Liver (tissue), 9 donors: ENCODE data around the gene NR5A1. TPM values are rescaled to one million over a fixed set of nuclear protein-coding genes. Genes with fewer than 3 reads are reported as not detected.

ENCODE experiments used
- DNase-seq: peaks from one replicate; pipeline ENCODE4 v3.0.0-alpha.2; 2017; ENCODE audit warnings: low spot score
- H3K27ac ChIP-seq, 2 donors: one replicate each; pipeline ENCODE4 v1.7.0; 2013; ENCODE audit warnings: inconsistent platforms in 2 of 2, low read length in 2 of 2, control low read depth in 1 of 2, low read depth in 1 of 2, mild to moderate bottlenecking in 1 of 2
- H3K27me3 ChIP-seq, 4 donors: one replicate each; pipeline versions ENCODE4 v1.6.1 to v1.7.0; 2013; ENCODE audit warnings: low read length in 3 of 4, inconsistent platforms in 1 of 4, mild to moderate bottlenecking in 1 of 4, moderate library complexity in 1 of 4; ENCODE audit not compliant: control insufficient read depth in 4 of 4, insufficient read depth in 4 of 4
- H3K36me3 ChIP-seq, 4 donors: one replicate each; pipeline versions ENCODE4 v1.6.1 to v1.7.0; 2013; ENCODE audit warnings: low read length in 3 of 4, mild to moderate bottlenecking in 3 of 4, low read depth in 1 of 4, moderate library complexity in 1 of 4; ENCODE audit not compliant: control insufficient read depth in 4 of 4, insufficient read depth in 3 of 4
- H3K4me1 ChIP-seq, 4 donors: one replicate each; pipeline versions ENCODE4 v1.6.1 to v1.7.0; 2013; ENCODE audit warnings: low read length in 3 of 4, mild to moderate bottlenecking in 3 of 4, moderate library complexity in 1 of 4; ENCODE audit not compliant: control insufficient read depth in 4 of 4, insufficient read depth in 4 of 4
- H3K4me3 ChIP-seq, 3 donors: one replicate each; pipeline versions ENCODE4 v1.6.1 to v1.7.0; 2013; ENCODE audit warnings: low read length in 3 of 3, control low read depth in 1 of 3, low read depth in 1 of 3, mild to moderate bottlenecking in 1 of 3
- H3K9ac ChIP-seq, 2 donors: one replicate each; pipeline ENCODE4 v1.7.0; 2013; ENCODE audit warnings: low read length in 2 of 2, mild to moderate bottlenecking in 2 of 2, moderate library complexity in 2 of 2, control low read depth in 1 of 2, low read depth in 1 of 2
- H3K9me3 ChIP-seq, 4 donors: one replicate each; pipeline versions ENCODE4 v1.6.1 to v1.7.0; 2013; ENCODE audit warnings: low read length in 3 of 4; ENCODE audit not compliant: control insufficient read depth in 4 of 4
- EGR1 ChIP-seq, 2 donors: IDR thresholded peaks; 2 replicates each; pipeline ENCODE4 v1.6.1; 2016 to 2018; ENCODE audit warnings: antibody characterized with exemption in 2 of 2, low read depth in 2 of 2
- FOXA1 ChIP-seq: IDR thresholded peaks from 2 replicates; pipeline ENCODE4 v1.6.1; 2016; ENCODE audit warnings: antibody characterized with exemption
- GABPA ChIP-seq, 2 donors: IDR thresholded peaks in 1 of 2; conservative IDR thresholded peaks in 1 of 2; 2 replicates each; pipeline ENCODE4 v1.6.1; 2016; ENCODE audit warnings: antibody characterized with exemption in 2 of 2, mild to moderate bottlenecking in 1 of 2, moderate library complexity in 1 of 2
- HNF4A ChIP-seq, 2 donors: conservative IDR thresholded peaks; 2 replicates each; pipeline ENCODE4 v1.6.1; 2016; ENCODE audit warnings: antibody characterized with exemption in 2 of 2, mild to moderate bottlenecking in 2 of 2
- RAD21 ChIP-seq, 2 donors: IDR thresholded peaks; 2 replicates each; pipeline ENCODE4 v1.6.1; 2016; ENCODE audit warnings: antibody characterized with exemption in 2 of 2, mild to moderate bottlenecking in 2 of 2
- RXRA ChIP-seq, 2 donors: IDR thresholded peaks; 2 replicates each; pipeline ENCODE4 v1.6.1; 2017 to 2018; ENCODE audit warnings: antibody characterized with exemption in 2 of 2, mild to moderate bottlenecking in 1 of 2
- WGBS: extraction: QIAGEN DNeasy Blood & Tissue Kit; methylation state at CpG from one replicate; pipeline ENCODE4 v1.1.7; 2013; 5-methylcytosine and 5-hydroxymethylcytosine counted together
- polyA plus RNA-seq, 2 donors: library from polyadenylated mRNA; stranded (reverse) in 1 of 2; unstranded in 1 of 2; fragments of 200-250 nt in 1 of 2; fragments of >200 nt in 1 of 2; fragmentation: Nextera tagmentation in 1 of 2; extraction: Ambion mirVana in 1 of 2; gene quantifications; one replicate each; pipeline versions ENCODE4 v1.2.1 to v1.2.3, GENCODE V29; 2013 to 2015
- total RNA-seq, 2 donors: library from RNA; depleted of rRNA; stranded (reverse); fragments of >200 nt; gene quantifications; one replicate each; pipeline ENCODE4 v1.2.3, GENCODE V29; 2014
- TF ChIP-seq, protein P1 (sequence below): IDR thresholded peaks from 2 replicates; pipeline ENCODE4 v1.6.1; 2016; ENCODE audit warnings: antibody characterized with exemption
- TF ChIP-seq, protein P2 (sequence below): IDR thresholded peaks from 2 replicates; pipeline ENCODE4 v1.6.1; 2016; ENCODE audit warnings: antibody characterized with exemption
- TF ChIP-seq, protein P3 (sequence below): IDR thresholded peaks from 2 replicates; pipeline ENCODE4 v1.6.1; 2016; ENCODE audit warnings: antibody characterized with exemption
- TF ChIP-seq, protein P4 (sequence below): IDR thresholded peaks from 2 replicates; pipeline ENCODE4 v1.6.1; 2016; ENCODE audit warnings: antibody characterized with exemption, mild to moderate bottlenecking
- TF ChIP-seq, protein P5 (sequence below): fragments of 150-350 bp; IDR thresholded peaks from 2 replicates; pipeline ENCODE4 v1.5.1; 2017; ENCODE audit warnings: improper control_type of control experiment, low read depth, low read length; ENCODE audit not compliant: missing input control
- donor health status: healthy.
- donor health status: healthy.
- donor health status: healthy.
- donor health status: healthy.
- donor health status: healthy.

Gene NR5A1
- total and polyA plus RNA-seq, 4 donors: not detected

DNA sequence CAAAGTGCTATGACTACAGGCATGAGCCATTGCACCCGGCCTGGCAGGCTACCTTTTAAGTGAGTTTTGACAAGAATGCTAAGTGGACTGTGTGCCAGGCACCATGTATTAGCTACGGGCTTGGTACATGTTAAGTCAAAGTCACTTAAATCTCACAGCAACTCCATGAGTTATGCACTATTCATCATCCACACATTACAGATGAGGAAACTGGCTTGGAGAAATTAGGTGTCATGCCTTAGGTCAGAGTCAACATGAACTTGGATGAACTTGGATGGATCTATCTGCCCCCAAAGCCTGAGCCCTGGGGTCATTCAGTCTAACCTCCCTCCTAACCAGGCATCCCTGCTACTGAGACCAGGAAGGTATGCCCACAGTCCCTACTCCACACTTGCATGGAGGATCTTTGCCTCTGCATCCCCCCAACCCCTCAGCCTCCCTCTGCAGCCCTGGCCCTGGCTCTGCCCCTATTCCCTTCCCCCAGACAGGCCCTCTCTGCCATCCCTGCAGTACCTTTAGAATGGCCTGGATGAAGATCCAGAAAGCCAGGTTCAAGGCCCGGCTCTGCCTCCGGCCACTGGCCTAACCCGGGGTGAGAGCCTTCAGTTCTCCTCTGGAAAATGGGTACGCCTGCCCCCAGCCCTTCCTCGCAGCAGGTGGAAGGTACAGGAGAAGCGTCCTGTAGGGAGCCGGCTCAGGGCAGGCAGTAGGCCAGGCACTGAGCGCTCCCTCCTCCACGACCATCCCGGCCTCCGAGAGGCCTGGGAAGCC, 57.6 kb downstream of the NR5A1 start (continued):
- TF ChIP-seq, protein P1, sequence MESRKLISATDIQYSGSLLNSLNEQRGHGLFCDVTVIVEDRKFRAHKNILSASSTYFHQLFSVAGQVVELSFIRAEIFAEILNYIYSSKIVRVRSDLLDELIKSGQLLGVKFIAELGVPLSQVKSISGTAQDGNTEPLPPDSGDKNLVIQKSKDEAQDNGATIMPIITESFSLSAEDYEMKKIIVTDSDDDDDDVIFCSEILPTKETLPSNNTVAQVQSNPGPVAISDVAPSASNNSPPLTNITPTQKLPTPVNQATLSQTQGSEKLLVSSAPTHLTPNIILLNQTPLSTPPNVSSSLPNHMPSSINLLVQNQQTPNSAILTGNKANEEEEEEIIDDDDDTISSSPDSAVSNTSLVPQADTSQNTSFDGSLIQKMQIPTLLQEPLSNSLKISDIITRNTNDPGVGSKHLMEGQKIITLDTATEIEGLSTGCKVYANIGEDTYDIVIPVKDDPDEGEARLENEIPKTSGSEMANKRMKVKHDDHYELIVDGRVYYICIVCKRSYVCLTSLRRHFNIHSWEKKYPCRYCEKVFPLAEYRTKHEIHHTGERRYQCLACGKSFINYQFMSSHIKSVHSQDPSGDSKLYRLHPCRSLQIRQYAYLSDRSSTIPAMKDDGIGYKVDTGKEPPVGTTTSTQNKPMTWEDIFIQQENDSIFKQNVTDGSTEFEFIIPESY: no peak
- TF ChIP-seq, protein P2, sequence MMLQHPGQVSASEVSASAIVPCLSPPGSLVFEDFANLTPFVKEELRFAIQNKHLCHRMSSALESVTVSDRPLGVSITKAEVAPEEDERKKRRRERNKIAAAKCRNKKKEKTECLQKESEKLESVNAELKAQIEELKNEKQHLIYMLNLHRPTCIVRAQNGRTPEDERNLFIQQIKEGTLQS: no peak
- TF ChIP-seq, protein P3, sequence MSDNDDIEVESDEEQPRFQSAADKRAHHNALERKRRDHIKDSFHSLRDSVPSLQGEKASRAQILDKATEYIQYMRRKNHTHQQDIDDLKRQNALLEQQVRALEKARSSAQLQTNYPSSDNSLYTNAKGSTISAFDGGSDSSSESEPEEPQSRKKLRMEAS: no peak

DNA sequence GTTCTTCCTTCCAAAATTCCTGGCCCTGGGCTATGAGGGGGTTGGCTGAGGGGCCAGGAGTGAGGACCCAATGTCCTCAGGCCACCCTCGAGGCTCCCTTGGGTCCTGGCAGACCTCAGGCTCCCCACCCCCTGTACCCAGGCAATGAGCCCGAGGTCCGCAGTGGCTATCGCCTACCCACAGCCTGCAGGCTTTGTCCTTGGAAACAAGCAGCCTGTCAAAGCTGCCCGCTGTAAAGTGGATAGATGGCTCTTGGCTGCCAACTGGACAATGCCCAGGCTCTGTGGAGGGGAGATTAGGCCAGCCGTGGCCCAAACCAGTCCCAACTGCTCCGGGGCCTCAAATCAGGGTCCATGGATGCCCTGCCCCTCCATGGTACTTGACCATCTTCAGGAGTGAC, 59.2 kb downstream of the NR5A1 start:
- TF ChIP-seq HNF4A (conservative IDR thresholded peaks at IDR 0.05) (no peak), RXRA (IDR thresholded peaks at IDR 0.05) (no peak), EGR1 (IDR thresholded peaks at IDR 0.05; ENCODE audit: low read depth in 2 of 2) (no peak), GABPA (IDR thresholded peaks at IDR 0.05 in 1 of 2, conservative IDR thresholded peaks at IDR 0.05 in 1 of 2) (no peak), RAD21 (IDR thresholded peaks at IDR 0.05) (no peak), FOXA1 (no peak)
- TF ChIP-seq, protein P3: no peak
- TF ChIP-seq, protein P4, sequence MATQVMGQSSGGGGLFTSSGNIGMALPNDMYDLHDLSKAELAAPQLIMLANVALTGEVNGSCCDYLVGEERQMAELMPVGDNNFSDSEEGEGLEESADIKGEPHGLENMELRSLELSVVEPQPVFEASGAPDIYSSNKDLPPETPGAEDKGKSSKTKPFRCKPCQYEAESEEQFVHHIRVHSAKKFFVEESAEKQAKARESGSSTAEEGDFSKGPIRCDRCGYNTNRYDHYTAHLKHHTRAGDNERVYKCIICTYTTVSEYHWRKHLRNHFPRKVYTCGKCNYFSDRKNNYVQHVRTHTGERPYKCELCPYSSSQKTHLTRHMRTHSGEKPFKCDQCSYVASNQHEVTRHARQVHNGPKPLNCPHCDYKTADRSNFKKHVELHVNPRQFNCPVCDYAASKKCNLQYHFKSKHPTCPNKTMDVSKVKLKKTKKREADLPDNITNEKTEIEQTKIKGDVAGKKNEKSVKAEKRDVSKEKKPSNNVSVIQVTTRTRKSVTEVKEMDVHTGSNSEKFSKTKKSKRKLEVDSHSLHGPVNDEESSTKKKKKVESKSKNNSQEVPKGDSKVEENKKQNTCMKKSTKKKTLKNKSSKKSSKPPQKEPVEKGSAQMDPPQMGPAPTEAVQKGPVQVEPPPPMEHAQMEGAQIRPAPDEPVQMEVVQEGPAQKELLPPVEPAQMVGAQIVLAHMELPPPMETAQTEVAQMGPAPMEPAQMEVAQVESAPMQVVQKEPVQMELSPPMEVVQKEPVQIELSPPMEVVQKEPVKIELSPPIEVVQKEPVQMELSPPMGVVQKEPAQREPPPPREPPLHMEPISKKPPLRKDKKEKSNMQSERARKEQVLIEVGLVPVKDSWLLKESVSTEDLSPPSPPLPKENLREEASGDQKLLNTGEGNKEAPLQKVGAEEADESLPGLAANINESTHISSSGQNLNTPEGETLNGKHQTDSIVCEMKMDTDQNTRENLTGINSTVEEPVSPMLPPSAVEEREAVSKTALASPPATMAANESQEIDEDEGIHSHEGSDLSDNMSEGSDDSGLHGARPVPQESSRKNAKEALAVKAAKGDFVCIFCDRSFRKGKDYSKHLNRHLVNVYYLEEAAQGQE: no peak
- TF ChIP-seq, protein P5, sequence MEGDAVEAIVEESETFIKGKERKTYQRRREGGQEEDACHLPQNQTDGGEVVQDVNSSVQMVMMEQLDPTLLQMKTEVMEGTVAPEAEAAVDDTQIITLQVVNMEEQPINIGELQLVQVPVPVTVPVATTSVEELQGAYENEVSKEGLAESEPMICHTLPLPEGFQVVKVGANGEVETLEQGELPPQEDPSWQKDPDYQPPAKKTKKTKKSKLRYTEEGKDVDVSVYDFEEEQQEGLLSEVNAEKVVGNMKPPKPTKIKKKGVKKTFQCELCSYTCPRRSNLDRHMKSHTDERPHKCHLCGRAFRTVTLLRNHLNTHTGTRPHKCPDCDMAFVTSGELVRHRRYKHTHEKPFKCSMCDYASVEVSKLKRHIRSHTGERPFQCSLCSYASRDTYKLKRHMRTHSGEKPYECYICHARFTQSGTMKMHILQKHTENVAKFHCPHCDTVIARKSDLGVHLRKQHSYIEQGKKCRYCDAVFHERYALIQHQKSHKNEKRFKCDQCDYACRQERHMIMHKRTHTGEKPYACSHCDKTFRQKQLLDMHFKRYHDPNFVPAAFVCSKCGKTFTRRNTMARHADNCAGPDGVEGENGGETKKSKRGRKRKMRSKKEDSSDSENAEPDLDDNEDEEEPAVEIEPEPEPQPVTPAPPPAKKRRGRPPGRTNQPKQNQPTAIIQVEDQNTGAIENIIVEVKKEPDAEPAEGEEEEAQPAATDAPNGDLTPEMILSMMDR: no peak
- Histone ChIP-seq H3K9ac (no peak overlapping the region), H3K9me3 (no peaks in the 10 kb centered on the region), H3K27ac (no peak overlapping the region), H3K27me3 (peaks cover 2 to 11% (median 6%) of the 10 kb centered on the region in 4 donors), H3K4me1 (peaks cover 0 to 7% (median 4%) of the 10 kb centered on the region in 4 donors), H3K4me3 (no peak overlapping the region), H3K36me3 (no peaks in the 10 kb centered on the region)
- DNase-seq: no peak
- 91% methylated on average over 7 of the region's 7 CpGs for WGBS
